Natural killer cell (primary cell): ENCODE measurements around the gene PTPN14. TPM values are rescaled to one million over a fixed set of nuclear protein-coding genes. Genes with fewer than 3 reads are reported as not detected.

Source experiments
- ATAC-seq, 3 donors: fragments of 150-1000 bp in 2 of 3; fragments of 200-7000 bp in 1 of 3; cut with Tn5 transposase; 1 replicate in 1 of 3; 2 replicates in 2 of 3; pipeline ENCODE4 v1.10.0; 2021; ENCODE audit warnings: mild to moderate bottlenecking in 2 of 3, moderate library complexity in 2 of 3
- DNase-seq, 2 donors: peaks; one replicate each; pipeline versions ENCODE4 v3.0.0 to v3.0.0-alpha.2; 2013 to 2021; ENCODE audit warnings: mixed read lengths in 1 of 2
- H3K27ac ChIP-seq: one replicate; pipeline ENCODE4 v1.5.1; 2013; ENCODE audit warnings: mild to moderate bottlenecking, low read length
- H3K27me3 ChIP-seq: one replicate; pipeline ENCODE4 v1.6.1; 2013; ENCODE audit warnings: low read length; ENCODE audit not compliant: control insufficient read depth, insufficient read depth
- H3K36me3 ChIP-seq: one replicate; pipeline ENCODE4 v1.6.1; 2013; ENCODE audit warnings: low read length; ENCODE audit not compliant: control insufficient read depth, insufficient read depth
- H3K4me1 ChIP-seq: one replicate; pipeline ENCODE4 v1.6.1; 2013; ENCODE audit warnings: low read length; ENCODE audit not compliant: control insufficient read depth, insufficient read depth
- H3K4me3 ChIP-seq: one replicate; pipeline ENCODE4 v1.5.1; 2013; ENCODE audit warnings: low read length
- H3K9me3 ChIP-seq: one replicate; pipeline ENCODE4 v1.6.1; 2013; ENCODE audit warnings: low read length; ENCODE audit not compliant: control insufficient read depth, insufficient read depth
- H3K27ac Mint-ChIP-seq, 2 donors: one replicate each; pipeline ENCODE4 v1.8.0; 2022; ENCODE audit warnings: mild to moderate bottlenecking in 2 of 2, mixed read lengths in 2 of 2, moderate library complexity in 1 of 2
- H3K27me3 Mint-ChIP-seq, 2 donors: one replicate each; pipeline ENCODE4 v1.8.0; 2022; ENCODE audit warnings: low read depth in 2 of 2, mixed read lengths in 2 of 2
- H3K36me3 Mint-ChIP-seq: one replicate; pipeline ENCODE4 v1.8.0; 2022; ENCODE audit warnings: mixed read lengths
- H3K4me1 Mint-ChIP-seq, 2 donors: one replicate each; pipeline ENCODE4 v1.8.0; 2022; ENCODE audit warnings: mixed read lengths in 2 of 2
- H3K4me3 Mint-ChIP-seq: one replicate; pipeline ENCODE4 v1.8.0; 2022; ENCODE audit warnings: mild to moderate bottlenecking, moderate library complexity, mixed read lengths
- H3K9me3 Mint-ChIP-seq, 2 donors: one replicate each; pipeline ENCODE4 v1.8.0; 2022; ENCODE audit warnings: mixed read lengths in 2 of 2
- WGBS: methylation state at CpG from one replicate; pipeline ENCODE4 v1.1.7; 2013; ENCODE audit warnings: missing lambda C conversion rate; ENCODE audit not compliant: insufficient coverage; 5-methylcytosine and 5-hydroxymethylcytosine counted together
- intact Hi-C: fragments of 100-400 bp; cut with micrococcal nuclease; formaldehyde crosslinking; loops from one replicate; pipeline ENCODE4 v1.14.2; 2022
- total RNA-seq, 4 donors: library from RNA; stranded (reverse); fragments of 120-200 nt in 1 of 4; gene quantifications; one replicate each; pipeline versions ENCODE4 v1.2.3 to v1.2.4, GENCODE V29; 2013 to 2022
- TF ChIP-seq, protein P1 (sequence below): fragments of 200-600 bp; IDR thresholded peaks from one replicate; pipeline ENCODE4 v1.8.0; 2022; ENCODE audit warnings: antibody characterized with exemption

Gene PTPN14
- total RNA-seq, 3 donors from 2014 or later (not counting 1 experiment from before 2014, with no cell fraction given): 0.02 TPM; not detected in 2

DNA sequence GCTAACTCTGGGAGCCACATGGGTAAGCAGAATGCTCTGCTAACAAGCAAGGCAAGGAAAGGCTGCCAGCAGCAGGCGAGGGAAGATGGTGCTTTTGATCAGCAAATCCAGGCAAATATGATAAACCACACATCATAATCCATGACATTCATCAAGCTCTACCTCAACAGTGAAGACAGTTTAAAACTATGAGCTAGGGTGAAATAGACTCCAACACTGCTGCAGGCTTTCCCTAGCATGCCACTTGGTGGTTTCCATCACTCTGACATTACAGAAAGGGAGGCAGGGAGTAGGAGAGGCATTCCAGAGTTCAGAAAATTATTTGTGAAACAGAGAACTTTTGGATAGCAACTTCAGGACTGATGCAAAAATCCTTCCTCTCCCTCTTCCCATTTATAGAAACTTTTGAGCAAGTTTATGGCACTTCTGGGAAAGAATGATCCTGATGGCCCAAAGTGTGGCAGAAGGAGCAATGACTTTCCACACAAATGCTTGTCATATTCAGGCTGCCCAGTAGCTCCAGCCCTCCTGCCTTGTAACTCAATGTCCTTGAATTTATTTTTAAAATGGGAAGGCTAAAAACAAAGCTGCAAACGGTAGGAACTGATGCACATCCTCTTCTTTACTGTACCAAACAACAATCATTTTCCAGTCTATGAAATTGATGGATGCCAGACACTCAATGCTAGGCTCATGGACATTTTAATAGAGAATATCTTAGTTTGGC is 199.7 kb downstream of the PTPN14 start:
- Mint-ChIP-seq H3K27me3 (no peaks in the 10 kb centered on the region), H3K4me1 (no peaks in the 10 kb centered on the region), H3K4me3 (no peak overlapping the region), H3K36me3 (no peaks in the 10 kb centered on the region), H3K27ac (no peak overlapping the region), H3K9me3 (no peaks in the 10 kb centered on the region)
- TF ChIP-seq, protein P1, sequence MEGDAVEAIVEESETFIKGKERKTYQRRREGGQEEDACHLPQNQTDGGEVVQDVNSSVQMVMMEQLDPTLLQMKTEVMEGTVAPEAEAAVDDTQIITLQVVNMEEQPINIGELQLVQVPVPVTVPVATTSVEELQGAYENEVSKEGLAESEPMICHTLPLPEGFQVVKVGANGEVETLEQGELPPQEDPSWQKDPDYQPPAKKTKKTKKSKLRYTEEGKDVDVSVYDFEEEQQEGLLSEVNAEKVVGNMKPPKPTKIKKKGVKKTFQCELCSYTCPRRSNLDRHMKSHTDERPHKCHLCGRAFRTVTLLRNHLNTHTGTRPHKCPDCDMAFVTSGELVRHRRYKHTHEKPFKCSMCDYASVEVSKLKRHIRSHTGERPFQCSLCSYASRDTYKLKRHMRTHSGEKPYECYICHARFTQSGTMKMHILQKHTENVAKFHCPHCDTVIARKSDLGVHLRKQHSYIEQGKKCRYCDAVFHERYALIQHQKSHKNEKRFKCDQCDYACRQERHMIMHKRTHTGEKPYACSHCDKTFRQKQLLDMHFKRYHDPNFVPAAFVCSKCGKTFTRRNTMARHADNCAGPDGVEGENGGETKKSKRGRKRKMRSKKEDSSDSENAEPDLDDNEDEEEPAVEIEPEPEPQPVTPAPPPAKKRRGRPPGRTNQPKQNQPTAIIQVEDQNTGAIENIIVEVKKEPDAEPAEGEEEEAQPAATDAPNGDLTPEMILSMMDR: no peak
- ATAC-seq (no peak), DNase-seq (no peak)
- 75% methylated on average over 1 of the region's 2 CpGs for WGBS
- intact Hi-C loops: no loop called here
- Histone ChIP-seq H3K27ac (no peak overlapping the region), H3K36me3 (no peaks in the 10 kb centered on the region), H3K9me3 (no peaks in the 10 kb centered on the region), H3K4me1 (no peaks in the 10 kb centered on the region), H3K27me3 (no peaks in the 10 kb centered on the region), H3K4me3 (no peak overlapping the region)

DNA sequence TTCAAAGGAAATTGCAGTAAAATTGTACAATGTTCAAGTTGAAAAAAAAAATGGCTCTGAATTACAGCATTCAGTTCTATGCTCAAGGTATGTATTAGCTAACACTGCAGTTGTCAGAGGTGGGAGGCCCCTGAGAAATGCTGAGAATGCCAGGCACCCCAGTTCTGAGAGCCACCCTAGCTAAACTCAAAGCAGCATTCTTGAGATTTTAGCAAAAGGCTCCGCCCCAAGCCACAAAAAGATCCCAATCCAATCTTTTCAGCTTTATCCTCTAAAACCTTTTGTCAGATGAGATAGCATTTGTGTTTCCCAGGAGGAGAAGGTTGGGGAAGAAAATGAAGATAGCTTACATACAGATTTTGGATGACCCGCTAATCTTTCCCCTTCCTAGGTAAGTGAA is 201.6 kb downstream of the PTPN14 start:
- H3K27ac ChIP-seq: no peak overlapping the region
- H3K27ac Mint-ChIP-seq: no peak overlapping the region
- no peaks in the 10 kb centered on the region for H3K36me3 ChIP-seq
- no peaks in the 10 kb centered on the region for H3K27me3 Mint-ChIP-seq
- no peak overlapping the region for H3K4me3 Mint-ChIP-seq
- DNase-seq: no peak
- H3K36me3 Mint-ChIP-seq: peaks cover 4% of the 10 kb centered on the region
- peaks cover 2 to 3% of the 10 kb centered on the region in 2 donors for H3K9me3 Mint-ChIP-seq
- H3K27me3 ChIP-seq: no peaks in the 10 kb centered on the region
- H3K9me3 ChIP-seq: no peaks in the 10 kb centered on the region
- no peak for ATAC-seq
- H3K4me1 Mint-ChIP-seq: no peaks in the 10 kb centered on the region
- H3K4me3 ChIP-seq: no peak overlapping the region
- no peaks in the 10 kb centered on the region for H3K4me1 ChIP-seq
- intact Hi-C loops: no loop called here
- WGBS: 100% methylated on average over 2 of the region's 2 CpGs
- TF ChIP-seq, protein P1: no peak

DNA sequence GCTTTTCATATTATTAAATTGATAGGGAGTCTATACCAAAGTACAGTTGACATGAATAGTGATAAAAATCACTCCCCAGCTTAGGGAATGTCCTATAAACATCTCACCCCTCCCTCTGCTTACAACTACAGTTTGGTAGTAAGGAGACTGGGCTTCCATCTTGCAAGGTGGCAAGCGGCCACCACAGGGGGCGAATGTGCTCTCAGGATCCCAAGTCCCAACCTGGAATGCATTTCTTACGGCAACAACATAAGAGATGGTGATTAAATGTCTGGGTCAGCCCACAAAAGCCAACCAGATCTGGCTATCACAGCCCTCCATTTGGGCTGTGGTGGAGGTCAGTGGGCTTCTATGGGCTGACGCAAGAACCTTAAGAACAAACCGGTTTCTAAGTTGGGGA is 202.4 kb downstream of the PTPN14 start:
- peaks cover 2 to 4% of the 10 kb centered on the region in 2 donors for H3K9me3 Mint-ChIP-seq
- no peak overlapping the region for H3K4me3 Mint-ChIP-seq
- H3K27ac Mint-ChIP-seq: no peak overlapping the region
- ATAC-seq (no peak), DNase-seq (no peak)
- H3K27me3 Mint-ChIP-seq: no peaks in the 10 kb centered on the region
- WGBS: 89% methylated on average over 5 of the region's 5 CpGs
- TF ChIP-seq, protein P1: no peak
- no peak overlapping the region for H3K4me3 ChIP-seq
- H3K4me1 ChIP-seq: no peaks in the 10 kb centered on the region
- H3K27ac ChIP-seq: no peak overlapping the region
- no peaks in the 10 kb centered on the region for H3K4me1 Mint-ChIP-seq
- peaks cover 11% of the 10 kb centered on the region for H3K36me3 Mint-ChIP-seq
- no peaks in the 10 kb centered on the region for H3K9me3 ChIP-seq
- intact Hi-C loops: no loop called here
- H3K27me3 ChIP-seq: no peaks in the 10 kb centered on the region
- no peaks in the 10 kb centered on the region for H3K36me3 ChIP-seq

DNA sequence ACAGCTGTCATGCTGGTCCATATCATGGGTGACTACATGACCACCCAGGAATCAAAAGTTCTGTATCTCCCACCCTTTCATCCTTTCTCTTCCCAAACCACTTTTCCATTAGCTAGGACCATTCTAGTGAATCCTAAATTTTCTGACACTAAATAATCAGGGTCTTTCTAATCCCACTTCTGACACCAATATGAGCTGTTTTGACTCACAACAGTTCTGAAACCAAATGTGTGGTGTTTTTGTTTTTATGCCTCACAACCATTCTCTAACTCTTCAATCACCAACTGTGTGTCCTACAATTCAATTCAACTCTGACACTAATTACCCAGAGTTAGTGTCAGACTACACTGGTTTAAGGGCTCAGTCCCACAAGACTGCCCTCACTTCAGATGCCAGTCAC is 206.5 kb downstream of the PTPN14 start:
- DNase-seq: no peak
- no peak overlapping the region for H3K4me3 Mint-ChIP-seq
- Histone ChIP-seq H3K36me3 (no peaks in the 10 kb centered on the region), H3K9me3 (no peaks in the 10 kb centered on the region), H3K27ac (no peak overlapping the region), H3K4me1 (no peaks in the 10 kb centered on the region), H3K27me3 (no peaks in the 10 kb centered on the region), H3K4me3 (no peak overlapping the region)
- intact Hi-C loops: no loop called here
- H3K9me3 Mint-ChIP-seq: peaks cover 2 to 4% of the 10 kb centered on the region in 2 donors
- peaks cover 0 to 4% of the 10 kb centered on the region in 2 donors for H3K4me1 Mint-ChIP-seq
- TF ChIP-seq, protein P1: no peak
- no peak overlapping the region for H3K27ac Mint-ChIP-seq
- no peaks in the 10 kb centered on the region for H3K27me3 Mint-ChIP-seq
- H3K36me3 Mint-ChIP-seq: peaks cover 17% of the 10 kb centered on the region
- no peak for ATAC-seq
